ENCODE results near the gene ADAMTSL3.
"Not testable (repeated sequence)": the region's sequence is repeated elsewhere in the genome, so short reads cannot be mapped to it uniquely, and the experiment has no call there.

Gene ADAMTSL3

DNA sequence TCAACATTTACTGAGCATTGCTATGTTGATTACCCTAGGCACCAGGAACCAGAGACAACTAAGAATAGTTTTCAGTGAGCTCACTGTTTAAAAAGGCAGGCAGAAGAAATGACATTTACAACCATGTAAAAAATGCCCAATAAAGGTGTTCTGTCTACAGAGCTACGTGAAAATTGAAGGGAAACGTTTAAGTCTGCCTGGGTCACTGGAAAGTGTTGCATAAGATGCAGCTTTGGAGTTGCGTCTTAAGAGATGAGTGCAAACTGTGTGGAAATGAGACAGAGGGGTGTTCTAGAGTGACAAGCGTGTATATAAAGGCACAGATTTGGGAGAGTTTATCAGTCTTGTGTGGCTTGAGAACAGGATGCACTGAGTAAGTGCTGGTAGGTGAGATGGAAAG is 303.0 kb downstream of the ADAMTSL3 start:
- in situ Hi-C loops (cut with MboI; ENCODE audit: low sequenced_read_pairs) = no loop called here

DNA sequence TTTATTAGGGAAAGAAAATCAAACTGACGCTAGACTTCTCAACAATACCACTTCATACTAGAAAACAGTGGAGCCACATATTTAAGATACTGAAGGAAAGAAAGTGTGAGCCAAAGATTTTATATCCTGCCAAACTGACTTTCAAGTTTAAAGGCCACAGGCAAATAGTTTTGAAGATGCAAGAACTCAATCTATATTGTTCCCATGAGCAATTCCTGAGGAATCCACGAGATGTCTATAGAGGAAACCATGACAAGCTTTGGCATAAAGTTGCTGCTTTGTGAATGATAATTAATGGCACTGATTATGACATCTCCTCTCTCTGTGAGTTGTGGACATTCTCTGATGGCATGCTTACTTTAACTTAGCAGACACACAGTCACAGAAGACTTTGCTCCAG is 305.6 kb downstream of the ADAMTSL3 start:
- in situ Hi-C loops (cut with MboI; ENCODE audit: low sequenced_read_pairs) = no loop called here

DNA sequence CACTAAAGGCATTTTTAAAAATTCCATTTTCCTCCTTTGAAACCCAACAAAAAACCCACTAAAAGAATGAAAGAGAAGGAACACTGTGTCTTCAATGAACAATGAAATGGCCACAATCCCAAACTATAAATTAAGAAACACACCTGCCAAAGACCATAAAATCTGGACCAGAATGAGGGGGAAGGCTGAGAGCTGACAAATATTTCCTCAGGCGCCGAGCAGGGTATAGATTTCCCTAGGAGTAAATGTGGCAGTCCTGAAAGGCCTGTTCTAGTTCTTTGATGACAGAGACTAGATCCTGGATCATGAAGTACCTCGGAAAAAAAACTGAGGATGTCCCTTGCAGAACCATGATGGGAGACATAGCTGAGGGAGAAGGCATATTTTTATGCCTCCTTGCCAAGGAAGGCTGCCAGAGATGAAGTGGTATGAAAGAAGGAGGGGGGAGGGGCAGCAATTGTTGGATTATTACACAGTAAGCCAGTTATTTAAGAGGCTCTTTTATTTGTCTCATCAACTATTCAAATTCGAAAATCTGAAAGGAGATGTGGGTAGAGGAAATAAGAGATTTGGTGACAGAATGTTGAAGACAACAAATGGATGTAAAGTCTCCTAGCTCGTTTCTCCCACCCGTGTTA is 306.4 kb downstream of the ADAMTSL3 start:
- in situ Hi-C loops (cut with MboI; ENCODE audit: low sequenced_read_pairs) = no loop called here

DNA sequence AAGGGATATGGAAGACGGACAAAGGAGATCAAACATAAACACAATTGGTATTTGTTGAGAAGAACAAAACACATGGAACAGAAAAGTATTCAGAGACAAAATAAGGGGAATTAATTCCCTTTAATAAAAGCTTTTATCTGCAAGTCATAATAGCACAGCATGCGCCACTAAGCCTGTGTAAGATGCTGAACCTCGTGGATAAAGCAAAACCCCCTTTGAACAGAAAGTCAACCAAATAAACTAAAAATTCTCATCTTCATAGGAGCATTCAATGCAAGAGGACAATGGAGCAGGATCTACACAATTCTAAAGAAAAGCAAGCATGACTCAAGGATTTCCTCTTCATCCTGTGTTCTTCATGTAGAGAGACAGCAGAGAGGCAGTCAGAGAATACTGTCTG is 307.4 kb downstream of the ADAMTSL3 start:
- in situ Hi-C loops (cut with MboI; ENCODE audit: low sequenced_read_pairs) = no loop called here

DNA sequence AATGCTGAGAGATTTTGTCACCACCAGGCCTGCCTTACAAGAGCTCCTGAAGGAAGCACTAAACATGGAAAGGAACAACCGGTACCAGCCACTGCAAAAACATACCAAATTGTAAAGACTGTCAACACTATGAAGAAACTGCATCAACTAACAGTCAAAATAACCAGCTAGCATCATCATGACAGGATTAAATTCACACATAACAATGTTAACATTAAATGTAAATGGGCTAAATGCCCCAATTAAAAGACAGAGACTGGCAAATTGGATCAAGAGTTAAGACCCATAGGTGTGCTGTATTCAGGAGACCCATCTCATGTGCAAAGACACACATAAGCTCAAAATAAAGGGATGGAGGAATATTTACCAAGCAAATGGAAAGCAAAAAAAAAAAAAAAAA is 311.0 kb downstream of the ADAMTSL3 start:
- in situ Hi-C loops (cut with MboI; ENCODE audit: low sequenced_read_pairs) = not testable (repeated sequence)

DNA sequence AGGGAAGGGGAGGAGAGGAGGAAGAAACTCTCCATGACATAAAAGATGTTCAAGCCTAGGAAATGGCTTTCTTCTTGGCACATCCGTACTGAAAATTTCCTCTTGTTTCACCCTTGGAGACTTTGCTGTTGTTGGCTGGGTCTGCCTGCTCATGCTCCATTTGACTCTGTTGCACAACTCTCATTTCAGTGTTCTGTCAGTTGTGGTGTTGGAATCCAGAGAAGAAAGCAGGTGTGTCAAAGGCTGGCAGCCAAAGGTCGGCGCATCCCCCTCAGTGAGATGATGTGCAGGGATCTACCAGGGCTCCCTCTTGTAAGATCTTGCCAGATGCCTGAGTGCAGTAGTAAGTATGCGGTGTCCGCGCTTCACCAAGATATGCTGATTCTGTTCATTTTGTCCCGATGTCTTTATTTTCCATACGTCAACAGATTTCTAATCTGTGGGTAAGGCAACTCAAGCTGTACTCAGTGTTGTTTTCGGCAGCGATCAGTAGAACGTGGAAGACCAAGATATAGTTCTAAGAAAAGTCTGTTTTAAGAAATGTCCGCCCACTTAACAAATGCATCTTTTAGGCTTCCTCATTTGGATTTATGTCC is 316.5 kb downstream of the ADAMTSL3 start:
- in situ Hi-C loops (cut with MboI; ENCODE audit: low sequenced_read_pairs) = no loop called here

DNA sequence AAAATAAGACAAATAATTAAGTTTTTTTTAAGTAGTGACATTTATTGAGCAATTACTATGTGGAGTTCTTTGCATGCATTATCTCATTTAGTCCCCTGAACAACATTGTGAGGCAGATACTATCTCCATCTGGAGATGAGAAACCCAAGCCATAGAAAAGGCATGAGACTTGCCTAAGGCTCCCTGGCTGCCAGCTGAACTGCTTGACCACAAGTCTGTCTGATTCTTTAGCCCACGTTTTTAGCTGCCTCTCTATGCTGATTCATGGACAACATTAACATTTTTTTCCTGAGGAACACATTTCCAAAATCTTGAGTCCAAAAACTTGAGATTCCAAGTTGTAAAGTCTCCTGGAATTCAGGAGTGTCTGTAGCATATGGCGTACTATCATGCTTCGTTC is 318.1 kb downstream of the ADAMTSL3 start:
- in situ Hi-C loops (cut with MboI; ENCODE audit: low sequenced_read_pairs) = no loop called here

DNA sequence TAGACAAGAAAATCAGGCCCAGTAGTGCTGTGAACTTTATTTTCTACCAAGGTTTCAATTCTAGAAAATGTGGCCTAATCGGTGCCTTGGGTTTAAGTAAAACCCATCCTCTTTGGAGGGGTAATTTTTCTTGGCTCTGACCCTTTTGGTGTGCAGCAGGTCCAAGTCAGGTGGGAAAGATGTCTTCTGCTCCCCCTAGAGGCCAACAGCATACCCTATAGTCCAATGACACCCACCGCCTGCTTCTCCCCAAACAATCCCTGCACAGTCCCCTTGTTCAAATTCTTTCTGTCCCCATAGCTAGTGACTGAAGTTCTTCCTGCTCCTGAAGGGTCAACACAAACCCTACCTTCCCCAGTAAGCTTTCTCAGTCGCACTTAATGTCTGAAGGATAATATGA is 319.9 kb downstream of the ADAMTSL3 start:
- in situ Hi-C loops (cut with MboI; ENCODE audit: low sequenced_read_pairs) = no loop called here

DNA sequence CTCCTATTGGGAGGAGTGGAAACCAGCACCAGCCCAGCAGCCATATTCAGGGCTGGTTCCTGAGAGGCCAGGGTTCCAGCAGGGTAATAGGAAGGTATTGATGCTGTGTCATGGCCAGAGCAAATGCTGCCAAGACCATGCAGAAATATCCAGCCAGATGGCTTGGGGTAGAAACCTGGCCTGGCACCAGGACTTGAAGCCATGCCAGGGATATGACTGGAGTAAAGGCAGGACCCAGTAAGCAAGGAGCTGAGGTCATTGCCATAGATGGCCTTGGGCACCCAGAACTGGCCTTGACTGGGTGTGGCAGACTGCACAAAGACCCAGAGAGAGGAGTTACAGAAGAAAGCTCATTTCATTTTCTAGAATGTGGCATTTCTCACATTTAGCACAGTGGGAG is 324.1 kb downstream of the ADAMTSL3 start:
- in situ Hi-C loops (cut with MboI; ENCODE audit: low sequenced_read_pairs) = no loop called here

DNA sequence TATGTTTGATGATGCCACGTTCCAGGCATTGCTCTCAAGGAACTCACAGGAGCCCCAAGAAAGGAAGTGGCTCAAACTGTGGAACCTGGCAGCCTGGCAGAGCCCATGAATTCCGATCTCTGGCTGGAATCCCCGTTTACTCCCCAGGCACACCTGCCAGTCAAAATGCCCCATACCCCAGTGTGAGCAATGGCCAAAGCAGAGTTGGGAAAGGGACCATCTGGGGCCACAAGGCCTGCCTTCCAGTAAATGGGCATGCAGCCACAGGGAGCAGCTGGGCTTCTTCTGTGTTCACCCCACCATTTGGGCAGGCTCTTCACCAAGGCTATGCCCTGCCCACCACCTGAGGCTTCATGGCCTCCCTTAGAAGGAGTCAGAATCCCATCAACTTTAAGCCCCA is 324.7 kb downstream of the ADAMTSL3 start:
- in situ Hi-C loops (cut with MboI; ENCODE audit: low sequenced_read_pairs) = no loop called here

DNA sequence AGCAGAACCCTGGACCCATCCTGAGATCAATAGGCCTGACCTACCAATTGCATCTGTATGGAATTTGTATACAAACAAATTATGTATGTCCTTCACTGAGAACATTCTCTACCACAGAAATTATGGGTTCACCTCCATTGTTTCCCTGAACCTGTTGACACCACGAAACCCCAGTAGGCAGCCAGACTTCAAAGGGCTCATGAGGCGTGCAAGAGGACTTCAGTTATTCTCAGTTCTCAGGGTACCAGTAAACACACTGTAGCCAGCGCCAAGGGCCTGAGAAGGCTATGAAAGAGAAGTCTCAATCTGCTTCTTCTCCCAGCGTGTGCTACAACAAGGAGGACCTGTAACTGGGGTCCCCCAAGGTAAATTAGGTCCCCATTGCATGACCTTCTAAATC is 326.7 kb downstream of the ADAMTSL3 start:
- in situ Hi-C loops (cut with MboI; ENCODE audit: low sequenced_read_pairs) = no loop called here

DNA sequence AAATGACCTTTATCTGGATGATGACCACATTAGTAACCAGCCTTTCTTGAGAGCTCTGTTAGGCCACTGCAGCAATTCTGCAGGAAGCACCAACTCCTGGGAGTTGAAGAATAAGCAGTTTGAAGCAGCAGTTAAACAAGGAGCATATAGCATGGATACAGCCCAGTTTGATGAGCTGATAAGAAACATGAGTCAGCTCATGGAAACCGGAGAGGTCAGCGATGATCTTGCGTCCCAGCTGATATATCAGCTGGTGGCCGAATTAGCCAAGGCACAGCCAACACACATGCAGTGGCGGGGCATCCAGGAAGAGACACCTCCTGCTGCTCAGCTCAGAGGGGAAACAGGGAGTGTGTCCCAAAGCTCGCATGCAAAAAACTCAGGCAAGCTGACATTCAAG is 328.8 kb downstream of the ADAMTSL3 start:
- in situ Hi-C loops (cut with MboI; ENCODE audit: low sequenced_read_pairs) = no loop called here

DNA sequence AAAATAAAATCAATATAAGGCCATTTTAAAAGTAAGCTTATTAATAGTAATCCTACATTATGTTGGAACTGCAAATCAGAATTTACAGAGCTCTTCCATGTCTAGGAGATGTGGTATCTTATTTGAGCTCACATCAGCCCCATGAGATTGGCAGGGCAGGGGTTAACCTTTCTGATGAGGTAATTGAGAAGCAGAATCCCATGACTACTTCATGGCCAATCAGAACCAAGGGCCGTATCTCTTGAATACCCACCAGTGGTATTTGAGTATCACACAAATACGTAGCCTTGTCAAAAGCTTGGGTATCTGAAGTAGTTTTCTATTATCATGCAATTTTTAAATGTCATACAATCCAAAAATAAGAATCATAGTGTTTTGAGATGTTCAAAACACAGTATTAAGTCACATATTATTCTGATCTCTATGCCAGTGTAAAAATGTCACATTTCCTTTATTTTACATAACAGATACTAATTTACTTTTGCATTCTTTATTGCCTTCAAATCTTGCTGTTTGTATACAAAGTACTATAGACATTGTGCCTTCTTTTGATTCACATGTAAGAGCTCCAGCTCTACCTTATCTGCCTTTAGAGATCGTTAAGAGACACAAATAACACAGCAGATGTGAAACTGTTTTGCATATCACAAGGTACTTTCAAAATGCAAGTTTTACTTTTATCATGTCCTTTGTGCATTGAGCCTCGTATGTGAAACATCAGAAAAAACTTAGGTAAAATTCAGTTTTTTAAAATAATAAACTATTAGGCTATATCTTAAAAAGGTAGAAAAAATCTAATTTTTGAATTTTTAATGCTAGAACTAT is 329.9 kb downstream of the ADAMTSL3 start:
- in situ Hi-C loops (cut with MboI; ENCODE audit: low sequenced_read_pairs) = no loop called here

DNA sequence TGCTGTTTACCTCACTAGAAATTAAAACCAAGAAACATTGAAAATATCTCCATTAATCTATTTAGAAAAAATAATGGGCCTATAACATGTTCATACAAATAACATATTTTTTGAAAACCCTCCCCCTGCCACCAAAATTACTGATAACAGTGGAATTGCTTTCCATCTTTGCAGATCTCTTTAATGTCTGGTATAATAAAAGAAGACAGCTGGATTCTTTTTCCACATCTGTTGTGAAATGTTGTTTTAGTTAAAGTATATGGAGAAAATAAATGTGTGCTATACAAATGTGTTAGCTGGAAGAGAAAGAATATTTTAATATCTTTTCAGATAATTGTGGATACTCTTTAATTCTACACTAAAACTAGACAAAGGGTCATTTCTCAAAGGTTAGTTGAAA is 330.7 kb downstream of the ADAMTSL3 start:
- in situ Hi-C loops (cut with MboI; ENCODE audit: low sequenced_read_pairs) = no loop called here

DNA sequence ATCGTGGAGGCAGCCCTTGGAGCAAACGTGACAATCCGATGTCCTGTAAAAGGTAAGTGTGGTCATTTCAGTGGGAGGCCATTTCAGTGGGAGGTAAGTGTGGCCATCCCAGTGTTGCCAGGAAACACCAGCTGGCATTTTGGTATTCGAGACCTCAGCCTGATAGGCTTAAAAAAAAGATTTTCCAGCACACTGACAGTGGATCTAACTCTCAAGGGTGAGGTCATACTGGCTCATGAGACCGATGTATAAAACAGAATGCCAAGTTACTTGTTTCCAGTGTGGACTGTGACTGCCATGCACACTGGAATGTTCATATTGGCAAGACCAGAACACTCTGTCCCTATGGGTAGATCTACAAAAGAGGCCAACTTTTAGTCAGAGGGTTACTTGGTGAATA is 337.2 kb downstream of the ADAMTSL3 start:
- in situ Hi-C loops (cut with MboI; ENCODE audit: low sequenced_read_pairs) = no loop called here

DNA sequence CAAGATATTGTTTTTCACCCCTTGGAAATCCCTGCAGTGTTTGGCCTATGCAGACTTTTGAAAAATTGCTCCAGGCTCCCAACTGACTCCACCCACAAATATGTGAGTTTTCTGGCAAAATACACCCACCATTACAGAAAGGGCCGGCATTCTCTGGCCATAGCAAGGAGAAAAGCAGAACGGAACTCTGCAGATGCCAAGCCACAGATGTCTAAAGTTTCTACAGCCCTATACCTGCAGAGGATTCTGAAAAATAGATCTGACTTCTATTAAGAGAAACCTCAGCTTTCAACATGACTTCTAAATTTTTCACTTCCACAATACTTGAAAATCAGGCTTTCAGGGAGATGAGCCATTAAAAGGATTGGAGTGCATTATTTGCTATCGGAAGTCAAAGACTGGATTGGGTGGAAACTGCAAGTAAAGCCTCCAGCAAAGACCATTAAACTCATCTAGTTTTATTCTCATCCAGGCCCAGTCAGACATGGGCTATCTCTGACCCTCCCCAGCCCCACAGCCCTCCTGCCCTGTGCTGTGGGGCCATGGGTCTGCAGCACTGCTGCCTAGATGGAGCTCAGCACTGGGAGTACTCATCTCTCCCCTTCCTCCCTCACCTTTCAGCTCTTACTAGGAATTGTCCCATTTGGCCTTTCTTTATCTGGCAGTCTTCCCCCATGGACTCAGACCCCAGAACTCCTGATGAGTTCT is 338.6 kb downstream of the ADAMTSL3 start:
- in situ Hi-C loops (cut with MboI; ENCODE audit: low sequenced_read_pairs) = no loop called here

DNA sequence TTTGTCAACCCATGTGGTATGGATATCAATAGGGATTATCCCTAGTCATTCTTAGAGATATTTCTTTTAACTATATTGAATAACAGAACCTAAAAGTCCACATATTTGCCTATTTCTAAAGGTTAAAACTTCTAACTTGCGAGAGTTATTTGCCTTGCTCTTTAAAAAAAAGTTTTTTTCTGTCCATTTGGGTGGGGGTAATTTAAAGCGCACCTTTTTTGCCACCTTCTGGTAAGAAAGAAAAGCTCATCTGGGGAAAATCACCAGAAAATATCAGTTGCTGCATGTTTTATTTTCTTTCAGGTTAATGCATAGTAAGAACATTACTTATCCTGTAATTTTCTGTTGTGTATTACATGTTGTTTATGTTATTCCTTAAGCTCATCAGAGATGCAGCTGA is 339.7 kb downstream of the ADAMTSL3 start:
- in situ Hi-C loops (cut with MboI; ENCODE audit: low sequenced_read_pairs) = no loop called here

DNA sequence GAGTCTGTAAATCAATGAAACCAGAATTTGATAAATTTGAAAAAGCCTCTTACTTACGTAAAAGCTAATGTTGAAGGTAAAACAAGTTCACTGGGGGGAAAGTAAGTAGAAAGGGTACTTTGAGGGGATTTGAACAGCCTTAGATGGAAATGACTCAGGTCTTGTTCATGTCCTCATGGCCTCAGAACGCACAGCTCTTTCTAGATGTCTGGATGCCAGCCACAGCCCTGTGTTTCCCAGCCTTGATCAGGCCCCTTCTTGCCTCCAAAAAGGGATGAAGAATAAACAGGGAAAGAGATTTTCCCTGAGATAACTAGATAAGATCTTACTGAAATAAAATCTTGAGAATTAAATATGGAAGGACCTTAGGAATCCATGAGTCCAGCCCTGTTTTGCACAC is 344.6 kb downstream of the ADAMTSL3 start:
- in situ Hi-C loops (cut with MboI; ENCODE audit: low sequenced_read_pairs) = no loop called here

DNA sequence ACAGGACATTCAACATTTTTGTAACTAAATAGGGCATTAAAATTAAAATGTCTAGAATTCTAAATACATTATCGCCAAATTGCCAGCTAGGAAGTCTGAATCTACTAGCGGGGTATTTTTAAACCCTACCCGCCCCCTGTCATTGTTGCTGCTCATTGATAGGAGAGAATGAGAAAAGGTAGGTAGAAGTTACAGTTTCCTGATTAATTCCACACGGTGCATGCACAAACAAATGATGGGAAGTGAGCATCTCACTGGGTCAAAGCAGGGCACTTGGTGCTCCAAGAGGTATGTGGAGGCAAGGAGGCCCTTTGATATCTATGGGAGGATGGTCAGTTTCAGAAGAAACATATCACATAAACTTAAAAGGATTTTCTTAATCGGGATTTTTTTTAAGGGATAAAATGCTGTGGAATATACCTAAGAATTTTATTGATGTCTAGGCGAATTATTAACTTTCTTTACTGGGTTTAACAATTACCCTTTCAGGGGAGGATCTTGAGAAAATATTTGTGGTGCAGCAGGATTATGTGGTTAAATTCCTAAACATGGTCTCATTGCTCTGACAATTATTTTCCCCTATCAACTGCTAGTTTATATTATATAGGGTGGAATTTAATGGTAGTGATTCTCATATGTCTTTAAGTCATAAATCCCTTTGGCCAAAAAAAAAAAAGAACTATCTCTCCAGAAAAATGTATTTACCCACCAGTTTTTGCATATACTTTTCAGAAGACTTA is 345.6 kb downstream of the ADAMTSL3 start:
- in situ Hi-C loops (cut with MboI; ENCODE audit: low sequenced_read_pairs) = no loop called here

DNA sequence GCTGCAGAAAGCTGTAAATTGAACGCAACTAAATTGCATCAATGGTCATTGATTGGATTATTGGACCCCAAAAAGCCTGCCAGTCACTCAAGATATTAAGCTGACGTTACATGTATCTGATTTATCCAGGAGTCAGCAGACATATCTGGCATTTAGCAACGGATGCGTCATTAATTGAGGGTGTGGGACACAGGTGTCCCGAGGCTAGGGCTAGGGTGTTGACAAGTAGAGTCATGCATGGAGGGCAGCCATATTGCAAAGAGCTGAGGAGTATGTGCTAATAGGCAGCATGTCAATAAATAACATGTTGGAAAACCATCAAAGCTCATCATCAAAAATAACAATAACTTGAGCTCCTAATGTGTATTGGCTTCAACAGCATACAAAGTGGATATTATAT is 347.1 kb downstream of the ADAMTSL3 start:
- in situ Hi-C loops (cut with MboI; ENCODE audit: low sequenced_read_pairs) = no loop called here

DNA sequence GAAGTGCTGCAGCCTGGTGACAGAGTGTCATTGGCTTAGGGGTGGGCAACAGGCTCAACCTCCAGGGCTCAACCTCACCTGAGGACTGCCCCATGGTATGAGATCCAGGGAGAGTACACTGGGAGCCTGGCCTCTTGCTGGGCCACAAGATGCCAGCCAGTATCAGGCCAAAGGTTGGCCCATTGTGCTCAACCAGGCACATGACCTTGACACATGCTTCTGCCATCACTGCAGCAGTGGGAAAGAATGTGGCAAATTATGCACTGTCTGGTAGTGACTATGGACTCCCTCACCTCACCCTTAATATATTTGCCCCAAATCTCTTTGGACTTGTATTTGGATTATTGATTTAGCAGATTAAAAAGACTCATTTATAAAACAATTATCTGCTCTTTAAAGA is 347.7 kb downstream of the ADAMTSL3 start:
- in situ Hi-C loops (cut with MboI; ENCODE audit: low sequenced_read_pairs) = no loop called here
